Endothelial cell of umbilical vein (primary cell): Measurements from ENCODE around the gene FBLN2. TPM values are rescaled to one million over a fixed set of nuclear protein-coding genes. Genes with fewer than 3 reads are reported as not detected.

ENCODE experiments used
- BruUV-seq: library from RNA; stranded (reverse); fragments of 400-500 nt; replicated peaks from 2 replicates; lab custom pipeline; 2021; lab: Mats Ljungman, UMichigan
- CTCF ChIA-PET: fragments of 300-600, 350-600 bp; sonication (Branson Sonifier 250); formaldehyde crosslinking; loops from one replicate; lab custom pipeline; 2021; ENCODE audit warnings: antibody characterized with exemption, inconsistent platforms; lab: Charles Lee
- POLR2A ChIA-PET: fragments of 300-600, 350-600 bp; sonication (Branson Sonifier 250); formaldehyde crosslinking; loops from one replicate; lab custom pipeline; 2021; ENCODE audit warnings: antibody characterized with exemption, inconsistent platforms; lab: Charles Lee
- DNase-seq: peaks from one replicate; pipeline ENCODE4 v3.0.0-alpha.2; 2011; ENCODE audit warnings: low read depth, low spot score
- FAIRE-seq: peaks from 2 replicates; lab custom pipeline; 2011; peaks lifted over from hg19 to GRCh38; lab: Jason Lieb, UNC
- H2AFZ ChIP-seq: 2 replicates; pipeline ENCODE4 v1.6.0; 2012; ENCODE audit warnings: low read depth, low read length, control low read depth, inconsistent platforms
- H3K27ac ChIP-seq: 2 replicates; pipeline ENCODE4 v1.5.1; 2011; ENCODE audit warnings: low read depth, mild to moderate bottlenecking, control low read depth, low read length, moderate library complexity; ENCODE audit not compliant: insufficient read depth
- H3K27me3 ChIP-seq, 2 experiments: 2 replicates each; pipeline versions ENCODE4 v1.6.0 to v1.6.1; 2011; ENCODE audit warnings: low read length in 2 of 2, mixed read lengths in 1 of 2; ENCODE audit not compliant: control insufficient read depth in 2 of 2, insufficient read depth in 2 of 2
- H3K36me3 ChIP-seq, 2 experiments: 2 replicates in 1 of 2; 3 replicates in 1 of 2; pipeline ENCODE4 v1.5.1; 2011; ENCODE audit warnings: low read length in 2 of 2, mild to moderate bottlenecking in 1 of 2, moderate library complexity in 1 of 2; ENCODE audit not compliant: control insufficient read depth in 2 of 2, insufficient read depth in 2 of 2; ENCODE audit errors: extremely low read depth in 1 of 2
- H3K4me1 ChIP-seq: 3 replicates; pipeline ENCODE4 v1.5.1; 2011; ENCODE audit warnings: mild to moderate bottlenecking, low read length; ENCODE audit not compliant: control insufficient read depth, insufficient read depth; ENCODE audit errors: extremely low read depth
- H3K4me2 ChIP-seq: 2 replicates; pipeline ENCODE4 v1.6.1; 2011; ENCODE audit warnings: low read length, control low read depth, mixed read lengths; ENCODE audit not compliant: insufficient read depth
- H3K4me3 ChIP-seq, 3 experiments: fragments of 200-600 bp in 1 of 3; sonication (generic), shearing (Covaris generic) in 1 of 3; replicated peaks in 1 of 3; 2 replicates each; pipeline ENCODE4 v1.5.1; 2011 to 2016; ENCODE audit warnings: control low read depth in 3 of 3, low read length in 3 of 3, mild to moderate bottlenecking in 2 of 3, inconsistent platforms in 1 of 3, low read depth in 1 of 3, moderate library complexity in 1 of 3; ENCODE audit not compliant: insufficient read depth in 1 of 3
- H3K79me2 ChIP-seq: 2 replicates; pipeline ENCODE4 v1.6.0; 2012; ENCODE audit warnings: low read length, inconsistent platforms; ENCODE audit not compliant: control insufficient read depth, insufficient read depth
- H3K9ac ChIP-seq: replicated peaks from 2 replicates; pipeline ENCODE3; 2011; ENCODE audit warnings: low read length, control low read depth; ENCODE audit not compliant: insufficient read depth; ENCODE audit errors: extremely low read depth
- H3K9me1 ChIP-seq: replicated peaks from 3 replicates; pipeline ENCODE4 v1.6.0; 2011; ENCODE audit warnings: mild to moderate bottlenecking, low read length; ENCODE audit not compliant: control insufficient read depth, insufficient read depth; ENCODE audit errors: extremely low read depth
- H3K9me3 ChIP-seq: replicated peaks from 2 replicates; pipeline ENCODE4 v1.5.1; 2012; ENCODE audit warnings: low read length, inconsistent platforms; ENCODE audit not compliant: control insufficient read depth, insufficient read depth
- H4K20me1 ChIP-seq: replicated peaks from 2 replicates; pipeline ENCODE3; 2011; ENCODE audit warnings: mild to moderate bottlenecking, low read length; ENCODE audit not compliant: control insufficient read depth, insufficient read depth; ENCODE audit errors: extremely low read depth
- EZH2 ChIP-seq: IDR thresholded peaks from 2 replicates; pipeline ENCODE4 v1.6.1; 2012; ENCODE audit warnings: borderline replicate concordance, low read depth, mild to moderate bottlenecking, moderate library complexity, low read length, inconsistent platforms; ENCODE audit not compliant: severe bottlenecking
- FOS ChIP-seq: IDR thresholded peaks from 2 replicates; pipeline ENCODE4 v1.6.1; 2011; ENCODE audit warnings: mild to moderate bottlenecking, low read length, moderate library complexity, borderline replicate concordance; ENCODE audit not compliant: insufficient read depth
- GATA2 ChIP-seq: IDR thresholded peaks from 2 replicates; pipeline ENCODE4 v1.7.0; 2011; ENCODE audit warnings: low read depth, mild to moderate bottlenecking, moderate library complexity, mixed read lengths, low read length; ENCODE audit not compliant: insufficient read length, insufficient read depth
- JUN ChIP-seq: IDR thresholded peaks from 2 replicates; pipeline ENCODE4 v1.6.1; 2011; ENCODE audit warnings: borderline replicate concordance, low read depth; ENCODE audit not compliant: insufficient read length, insufficient read depth
- MAX ChIP-seq: IDR thresholded peaks from 2 replicates; pipeline ENCODE4 v1.6.1; 2011; ENCODE audit not compliant: insufficient read depth, insufficient read length
- MYC ChIP-seq: IDR thresholded peaks from one replicate; pipeline ENCODE4 v1.6.1; 2011; ENCODE audit warnings: mild to moderate bottlenecking, low read depth, low read length
- POLR2A ChIP-seq: IDR thresholded peaks from 2 replicates; pipeline ENCODE4 v1.6.1; 2012; ENCODE audit warnings: low read depth, mild to moderate bottlenecking, control low read depth, low read length
- POLR2AphosphoS5 ChIP-seq: IDR thresholded peaks from 2 replicates; pipeline ENCODE4 v1.6.1; 2012; ENCODE audit warnings: low read depth, mild to moderate bottlenecking, control low read depth, low read length, moderate library complexity; ENCODE audit not compliant: insufficient read depth
- dilution Hi-C: fragments of 300-500 bp; cut with MboI; formaldehyde crosslinking; loops from one replicate; pipeline ENCODE4 v1.15.0; 2019; ENCODE audit warnings: low sequenced_read_pairs; ENCODE audit not compliant: extremely low pct_ligation_motif_present
- intact Hi-C: fragments of 100-400 bp; cut with micrococcal nuclease; formaldehyde crosslinking; loops from one replicate; pipeline ENCODE4 v1.10.0; 2022
- polyA plus RNA-seq, 4 experiments: library from polyadenylated mRNA; depleted of rRNA in 3 of 4; stranded (reverse) in 3 of 4; unstranded in 1 of 4; fragments of >200 nt; gene quantifications; 2 replicates each; pipeline versions ENCODE4 v1.2.1 to v1.2.3, GENCODE V29; 2011 to 2012; ENCODE audit warnings: missing spikeins in 1 of 4
- total RNA-seq: library from RNA; stranded (reverse); gene quantifications from 2 replicates; pipeline ENCODE4 v1.2.3, GENCODE V29; 2021
- TF ChIP-seq, protein P1 (sequence below), 2 donors: IDR thresholded peaks; 1 replicate in 1 of 2; 2 replicates in 1 of 2; pipeline ENCODE4 v1.5.1; 2011; ENCODE audit warnings: low read length in 2 of 2, mild to moderate bottlenecking in 2 of 2, moderate library complexity in 2 of 2, control low read depth in 1 of 2, inconsistent platforms in 1 of 2, low read depth in 1 of 2; ENCODE audit not compliant: insufficient read depth in 1 of 2; ENCODE audit errors: extremely low read depth in 1 of 2

FBLN2 gene
- total and polyA plus RNA-seq, 2 donors (not counting 3 experiments of a cell fraction or from before 2014, with no cell fraction given) = 1.4 to 1.9 TPM

DNA sequence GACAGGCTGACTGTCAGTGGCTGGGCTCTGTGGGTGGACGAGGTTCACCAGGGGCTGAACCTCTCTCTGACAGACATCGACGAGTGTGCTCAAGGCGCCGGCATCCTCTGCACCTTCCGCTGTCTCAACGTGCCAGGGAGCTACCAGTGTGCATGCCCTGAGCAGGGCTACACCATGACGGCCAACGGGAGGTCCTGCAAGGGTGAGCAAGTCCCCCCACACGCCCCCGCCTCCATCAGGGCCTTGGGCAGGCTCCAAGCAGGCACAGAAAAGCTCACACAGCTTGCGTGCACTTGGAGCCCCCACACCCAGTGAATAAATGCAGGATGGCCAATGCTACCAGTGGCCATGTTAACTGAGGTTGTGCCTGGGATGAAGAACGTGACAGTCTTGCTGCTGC is 82.3 kb downstream of the FBLN2 start:
- ChIA-PET POLR2A (no interaction called here), CTCF (interaction anchor here (1.3 kb wide), 2 partner anchors 17 to 137 kb away, joined by 3 to 4 read pairs; no protein-coding TSS in a partner anchor)
- Histone ChIP-seq H3K9ac (no peak overlapping the region), H3K27ac (no peak overlapping the region), H3K4me1 (no peaks in the 10 kb centered on the region), H3K27me3 (no peaks in the 10 kb centered on the region), H2AFZ (no peak overlapping the region), H3K79me2 (no peaks in the 10 kb centered on the region), H3K9me3 (no peaks in the 10 kb centered on the region), H4K20me1 (no peaks in the 10 kb centered on the region), H3K4me3 (no peak overlapping the region), H3K4me2 (no peak overlapping the region), H3K9me1 (no peaks in the 10 kb centered on the region), H3K36me3 (no peaks in the 10 kb centered on the region)
- intact Hi-C loops = no loop called here
- DNase-seq (no peak), FAIRE-seq (no peak)
- BruUV-seq = no TSS peak
- dilution Hi-C loops = no loop called here
- TF ChIP-seq EZH2 = no peak
- TF ChIP-seq, protein P1, sequence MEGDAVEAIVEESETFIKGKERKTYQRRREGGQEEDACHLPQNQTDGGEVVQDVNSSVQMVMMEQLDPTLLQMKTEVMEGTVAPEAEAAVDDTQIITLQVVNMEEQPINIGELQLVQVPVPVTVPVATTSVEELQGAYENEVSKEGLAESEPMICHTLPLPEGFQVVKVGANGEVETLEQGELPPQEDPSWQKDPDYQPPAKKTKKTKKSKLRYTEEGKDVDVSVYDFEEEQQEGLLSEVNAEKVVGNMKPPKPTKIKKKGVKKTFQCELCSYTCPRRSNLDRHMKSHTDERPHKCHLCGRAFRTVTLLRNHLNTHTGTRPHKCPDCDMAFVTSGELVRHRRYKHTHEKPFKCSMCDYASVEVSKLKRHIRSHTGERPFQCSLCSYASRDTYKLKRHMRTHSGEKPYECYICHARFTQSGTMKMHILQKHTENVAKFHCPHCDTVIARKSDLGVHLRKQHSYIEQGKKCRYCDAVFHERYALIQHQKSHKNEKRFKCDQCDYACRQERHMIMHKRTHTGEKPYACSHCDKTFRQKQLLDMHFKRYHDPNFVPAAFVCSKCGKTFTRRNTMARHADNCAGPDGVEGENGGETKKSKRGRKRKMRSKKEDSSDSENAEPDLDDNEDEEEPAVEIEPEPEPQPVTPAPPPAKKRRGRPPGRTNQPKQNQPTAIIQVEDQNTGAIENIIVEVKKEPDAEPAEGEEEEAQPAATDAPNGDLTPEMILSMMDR (IDR thresholded peaks at IDR 0.05; ENCODE audit: extremely low read depth in 1 of 2, insufficient read depth in 1 of 2, low read depth in 1 of 2, low read length in 2 of 2) = no peak
- TF ChIP-seq MAX = no peak
- TF ChIP-seq FOS = no peak
- no peak for TF ChIP-seq POLR2AphosphoS5
- no peak for TF ChIP-seq JUN
- TF ChIP-seq GATA2 = no peak
- no peak for TF ChIP-seq POLR2A
- TF ChIP-seq MYC = no peak
